Measurements from ENCODE around the gene MIPEP.

- TF ChIP-seq, protein P1, sequence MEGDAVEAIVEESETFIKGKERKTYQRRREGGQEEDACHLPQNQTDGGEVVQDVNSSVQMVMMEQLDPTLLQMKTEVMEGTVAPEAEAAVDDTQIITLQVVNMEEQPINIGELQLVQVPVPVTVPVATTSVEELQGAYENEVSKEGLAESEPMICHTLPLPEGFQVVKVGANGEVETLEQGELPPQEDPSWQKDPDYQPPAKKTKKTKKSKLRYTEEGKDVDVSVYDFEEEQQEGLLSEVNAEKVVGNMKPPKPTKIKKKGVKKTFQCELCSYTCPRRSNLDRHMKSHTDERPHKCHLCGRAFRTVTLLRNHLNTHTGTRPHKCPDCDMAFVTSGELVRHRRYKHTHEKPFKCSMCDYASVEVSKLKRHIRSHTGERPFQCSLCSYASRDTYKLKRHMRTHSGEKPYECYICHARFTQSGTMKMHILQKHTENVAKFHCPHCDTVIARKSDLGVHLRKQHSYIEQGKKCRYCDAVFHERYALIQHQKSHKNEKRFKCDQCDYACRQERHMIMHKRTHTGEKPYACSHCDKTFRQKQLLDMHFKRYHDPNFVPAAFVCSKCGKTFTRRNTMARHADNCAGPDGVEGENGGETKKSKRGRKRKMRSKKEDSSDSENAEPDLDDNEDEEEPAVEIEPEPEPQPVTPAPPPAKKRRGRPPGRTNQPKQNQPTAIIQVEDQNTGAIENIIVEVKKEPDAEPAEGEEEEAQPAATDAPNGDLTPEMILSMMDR (IDR thresholded peaks at IDR 0.05; ENCODE audit: low read depth, low read length): no peak
- no peak for TF ChIP-seq EZH2phosphoT487 (IDR thresholded peaks at IDR 0.05; ENCODE audit: low read depth)
Measured at GRCh38 chr13:23714672-23715071, 174.5 kb downstream of the MIPEP start.
